Neutrophil (primary cell): ENCODE measurements around the gene KCTD14.
"Not testable (repeated sequence)": the region's sequence is repeated elsewhere in the genome, so short reads cannot be mapped to it uniquely, and the experiment has no call there.

Source experiments
- H3K27ac ChIP-seq: fragments of 200-600 bp; sonication (generic); 2 replicates; pipeline ENCODE4 v1.5.1; 2016; ENCODE audit warnings: mild to moderate bottlenecking, moderate library complexity
- H3K27me3 ChIP-seq: fragments of 200-600 bp; sonication (generic); 2 replicates; pipeline ENCODE4 v1.6.0; 2016; ENCODE audit warnings: mild to moderate bottlenecking
- H3K36me3 ChIP-seq: fragments of 200-600 bp; sonication (generic); 2 replicates; pipeline ENCODE4 v1.5.1; 2017
- H3K4me1 ChIP-seq, 2 experiments: fragments of 200-600 bp in 1 of 2; sonication (generic) in 1 of 2; 1 replicate in 1 of 2; 2 replicates in 1 of 2; pipeline versions ENCODE4 v1.5.1 to v1.6.1; 2013 to 2016; ENCODE audit warnings: low read depth in 1 of 2, low read length in 1 of 2, mild to moderate bottlenecking in 1 of 2, moderate library complexity in 1 of 2; ENCODE audit not compliant: control insufficient read depth in 1 of 2, insufficient read depth in 1 of 2
- H3K4me3 ChIP-seq, 2 experiments: fragments of 200-600 bp in 1 of 2; sonication (generic) in 1 of 2; 1 replicate in 1 of 2; 2 replicates in 1 of 2; pipeline ENCODE4 v1.5.1; 2013 to 2016; ENCODE audit warnings: low read depth in 1 of 2, low read length in 1 of 2, mild to moderate bottlenecking in 1 of 2, moderate library complexity in 1 of 2
- H3K9me3 ChIP-seq: fragments of 200-600 bp; sonication (generic); 2 replicates; pipeline ENCODE4 v1.5.1; 2016
- TF ChIP-seq, protein P1 (sequence below): fragments of 200-600 bp; sonication (generic); IDR thresholded peaks from 2 replicates; pipeline ENCODE4 v1.5.1; 2016; ENCODE audit warnings: antibody characterized with exemption

KCTD14 gene

GRCh38 chr11:78020246-78020645, 2.8 kb downstream of the KCTD14 start:
- Histone ChIP-seq H3K27me3 (peaks cover 29% of the 10 kb centered on the region), H3K4me1 (no peaks in the 10 kb centered on the region), H3K4me3 (no peak overlapping the region), H3K36me3 (no peaks in the 10 kb centered on the region), H3K27ac (no peak overlapping the region), H3K9me3 (no peaks in the 10 kb centered on the region)
- TF ChIP-seq, protein P1, sequence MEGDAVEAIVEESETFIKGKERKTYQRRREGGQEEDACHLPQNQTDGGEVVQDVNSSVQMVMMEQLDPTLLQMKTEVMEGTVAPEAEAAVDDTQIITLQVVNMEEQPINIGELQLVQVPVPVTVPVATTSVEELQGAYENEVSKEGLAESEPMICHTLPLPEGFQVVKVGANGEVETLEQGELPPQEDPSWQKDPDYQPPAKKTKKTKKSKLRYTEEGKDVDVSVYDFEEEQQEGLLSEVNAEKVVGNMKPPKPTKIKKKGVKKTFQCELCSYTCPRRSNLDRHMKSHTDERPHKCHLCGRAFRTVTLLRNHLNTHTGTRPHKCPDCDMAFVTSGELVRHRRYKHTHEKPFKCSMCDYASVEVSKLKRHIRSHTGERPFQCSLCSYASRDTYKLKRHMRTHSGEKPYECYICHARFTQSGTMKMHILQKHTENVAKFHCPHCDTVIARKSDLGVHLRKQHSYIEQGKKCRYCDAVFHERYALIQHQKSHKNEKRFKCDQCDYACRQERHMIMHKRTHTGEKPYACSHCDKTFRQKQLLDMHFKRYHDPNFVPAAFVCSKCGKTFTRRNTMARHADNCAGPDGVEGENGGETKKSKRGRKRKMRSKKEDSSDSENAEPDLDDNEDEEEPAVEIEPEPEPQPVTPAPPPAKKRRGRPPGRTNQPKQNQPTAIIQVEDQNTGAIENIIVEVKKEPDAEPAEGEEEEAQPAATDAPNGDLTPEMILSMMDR, result no peak

GRCh38 chr11:78019808-78020207, 3.3 kb downstream of the KCTD14 start:
- H3K36me3 ChIP-seq, result no peaks in the 10 kb centered on the region
- no peak overlapping the region for H3K27ac ChIP-seq
- TF ChIP-seq, protein P1, result no peak
- H3K27me3 ChIP-seq, result peaks cover 29% of the 10 kb centered on the region
- H3K4me3 ChIP-seq, result no peak overlapping the region
- H3K4me1 ChIP-seq, result no peaks in the 10 kb centered on the region
- no peaks in the 10 kb centered on the region for H3K9me3 ChIP-seq

DNA sequence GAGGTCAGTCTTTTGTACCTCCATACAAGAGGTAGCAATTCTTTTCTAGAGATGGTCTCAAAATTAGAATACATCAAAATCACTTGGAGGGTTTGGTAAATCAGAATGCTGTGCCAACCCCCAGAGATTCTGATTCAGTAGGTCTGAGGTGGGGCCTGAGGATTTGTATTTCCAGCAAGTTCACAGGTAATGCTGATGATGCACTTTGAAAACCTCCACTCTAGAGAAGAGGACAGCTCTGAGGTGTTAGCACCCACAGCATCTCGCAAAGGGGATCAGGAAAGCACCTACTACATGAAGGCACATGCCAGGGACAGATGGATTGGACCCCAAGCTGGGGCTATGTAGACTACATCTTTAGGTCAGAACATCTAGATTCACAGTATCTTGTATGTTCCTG, 7.2 kb downstream of the KCTD14 start:
- H3K9me3 ChIP-seq, result no peaks in the 10 kb centered on the region
- no peaks in the 10 kb centered on the region for H3K4me1 ChIP-seq
- TF ChIP-seq, protein P1, result no peak
- no peak overlapping the region for H3K4me3 ChIP-seq
- H3K27me3 ChIP-seq, result no peaks in the 10 kb centered on the region
- no peaks in the 10 kb centered on the region for H3K36me3 ChIP-seq
- H3K27ac ChIP-seq, result no peak overlapping the region

GRCh38 chr11:78014937-78015520, 8.0 kb downstream of the KCTD14 start:
- H3K27me3 ChIP-seq, H3K4me3 ChIP-seq, H3K9me3 ChIP-seq, H3K36me3 ChIP-seq, H3K4me1 ChIP-seq, H3K27ac ChIP-seq: not testable (repeated sequence)

- H3K27me3 ChIP-seq, result no peaks in the 10 kb centered on the region
- H3K36me3 ChIP-seq, result no peaks in the 10 kb centered on the region
- no peaks in the 10 kb centered on the region for H3K4me1 ChIP-seq
- H3K9me3 ChIP-seq, result no peaks in the 10 kb centered on the region
- TF ChIP-seq, protein P1, result no peak
- no peak overlapping the region for H3K27ac ChIP-seq
- no peak overlapping the region for H3K4me3 ChIP-seq
These were observed 11.8 kb downstream of the KCTD14 start for GRCh38 chr11:78011301-78011700.

DNA sequence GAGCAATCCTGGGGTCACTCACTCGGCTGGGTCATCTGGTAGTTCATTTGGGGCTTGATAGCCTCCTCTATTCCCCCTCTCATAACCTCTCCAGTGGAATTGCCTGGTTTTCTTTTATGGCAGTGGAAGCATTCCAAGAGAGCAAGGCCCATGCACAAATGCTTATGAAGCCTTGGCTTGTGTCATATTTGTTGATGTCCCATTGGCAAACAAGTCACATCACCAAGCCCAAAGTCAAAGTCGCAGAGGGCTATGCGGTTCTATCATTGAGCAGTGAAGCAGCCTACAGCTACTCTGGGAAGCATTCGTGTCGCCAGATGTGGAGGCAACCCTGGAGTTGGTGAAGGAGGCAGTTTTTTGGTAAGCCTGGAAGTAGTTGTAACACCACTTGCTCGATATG, 12.3 kb downstream of the KCTD14 start:
- H3K4me1 ChIP-seq, result no peaks in the 10 kb centered on the region
- no peaks in the 10 kb centered on the region for H3K27me3 ChIP-seq
- no peak overlapping the region for H3K4me3 ChIP-seq
- no peaks in the 10 kb centered on the region for H3K9me3 ChIP-seq
- no peaks in the 10 kb centered on the region for H3K36me3 ChIP-seq
- H3K27ac ChIP-seq, result no peak overlapping the region
- TF ChIP-seq, protein P1, result no peak
